COLO668 (cell line): ENCODE results near the gene GLYR1.
"Not testable (repeated sequence)": the region's sequence is repeated elsewhere in the genome, so short reads cannot be mapped to it uniquely, and the experiment has no call there.

Source experiments
- DNase-seq: peaks from one replicate; lab custom pipeline; 2025; ENCODE audit not compliant: unreplicated experiment; lab: John Stamatoyannopoulos, UW

The GLYR1 gene

DNA sequence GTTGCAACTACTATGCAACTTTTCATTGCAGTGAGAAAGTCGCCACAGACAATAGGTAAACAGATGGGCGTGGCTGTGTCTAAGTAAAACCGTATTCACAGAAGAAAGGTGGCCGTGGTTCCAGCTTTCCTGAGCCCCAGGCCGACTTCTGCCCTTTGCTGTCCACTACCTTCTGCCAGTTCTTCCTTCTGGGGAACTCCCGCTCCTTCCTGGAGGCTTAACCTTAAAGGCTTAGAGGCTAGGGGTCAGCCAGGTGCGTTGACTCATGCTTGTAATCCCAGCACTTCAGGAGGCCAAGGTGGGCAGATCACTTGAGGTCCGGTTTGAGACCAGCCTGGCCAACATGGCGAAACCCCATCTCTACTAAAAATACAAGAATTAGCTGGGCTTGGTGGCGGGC is 56.8 kb downstream of the GLYR1 start:
- no peak for DNase-seq

DNA sequence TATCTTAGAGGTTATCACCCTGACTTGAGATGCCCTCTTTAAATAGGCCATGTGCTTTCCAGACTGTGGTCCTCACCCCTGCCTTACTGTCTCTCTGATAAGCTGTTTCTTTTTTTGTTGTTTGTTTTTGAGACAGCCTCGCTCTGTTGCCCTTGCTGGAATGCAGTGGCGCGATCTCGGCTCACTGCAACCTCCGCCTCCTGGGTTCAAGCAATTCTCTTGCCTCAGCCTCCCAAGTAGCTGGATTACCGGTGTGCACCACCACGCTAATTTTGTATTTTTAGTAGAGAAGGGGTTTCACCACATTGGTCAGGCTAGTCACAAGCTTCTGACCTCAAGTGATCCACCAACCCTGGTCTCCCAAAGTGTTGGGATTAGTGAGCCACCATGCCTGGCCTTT is 58.2 kb downstream of the GLYR1 start:
- DNase-seq: no peak

DNA sequence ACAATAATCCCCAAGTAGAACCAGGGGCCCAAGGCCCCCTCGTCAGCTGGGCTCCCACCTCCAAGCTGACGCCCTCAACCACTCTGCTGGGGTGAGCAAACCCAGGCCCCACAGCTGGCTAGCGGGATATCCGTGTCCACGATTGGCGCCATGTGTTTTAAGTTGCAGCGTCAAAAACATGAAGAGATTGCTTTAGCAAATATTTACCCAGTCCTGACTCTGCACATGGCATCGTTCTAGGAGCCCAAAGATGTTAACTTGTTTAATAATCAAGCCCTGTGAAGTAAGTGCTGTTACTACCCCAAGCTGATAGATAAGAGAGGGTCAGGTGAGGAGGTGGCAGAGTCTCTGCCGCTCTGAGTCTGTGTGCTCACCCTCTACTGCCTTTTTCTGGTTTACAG is 58.6 kb downstream of the GLYR1 start:
- no peak for DNase-seq

- peak; percentile 5 for DNase-seq
Measured at GRCh38 chr16:4787627-4788482, 59.2 kb downstream of the GLYR1 start, which contains the start of gene SEPTIN12. Gene SEPTIN12 (minus strand): TSS chr16:4788345. CDS start chr16:4787645, 700 bp downstream.

GRCh38 chr16:4787068-4787467 is 60.0 kb downstream of the GLYR1 start:
- DNase-seq: no peak

GRCh38 chr16:4785758-4786433 is 61.2 kb downstream of the GLYR1 start:
- no peak for DNase-seq

DNA sequence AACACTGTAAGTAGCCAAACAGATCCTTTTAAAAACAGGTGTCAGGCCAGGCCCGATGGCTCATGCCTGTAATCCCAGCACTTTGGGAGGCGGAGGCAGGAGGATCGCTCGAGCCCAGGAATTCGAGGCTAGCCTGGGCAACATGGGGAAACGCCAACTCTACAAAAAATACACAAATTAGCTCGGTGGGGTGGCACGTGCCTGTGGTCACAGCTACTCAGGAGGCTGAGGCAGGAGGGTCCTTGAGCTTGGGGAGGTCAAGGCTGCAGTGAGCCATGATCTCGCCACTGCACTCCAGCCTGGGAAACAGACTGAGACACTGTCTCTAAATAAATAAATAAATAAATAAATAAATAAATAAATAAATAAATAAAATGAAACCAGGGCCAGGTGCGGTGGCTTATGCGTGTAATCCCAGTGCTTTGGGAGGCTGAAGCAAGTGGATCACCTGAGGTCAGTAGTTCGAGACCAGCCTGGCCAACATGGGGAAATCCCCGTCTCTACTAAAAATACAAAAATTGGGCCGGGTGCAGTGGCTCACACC is 62.6 kb downstream of the GLYR1 start:
- DNase-seq: not testable (repeated sequence)

DNA sequence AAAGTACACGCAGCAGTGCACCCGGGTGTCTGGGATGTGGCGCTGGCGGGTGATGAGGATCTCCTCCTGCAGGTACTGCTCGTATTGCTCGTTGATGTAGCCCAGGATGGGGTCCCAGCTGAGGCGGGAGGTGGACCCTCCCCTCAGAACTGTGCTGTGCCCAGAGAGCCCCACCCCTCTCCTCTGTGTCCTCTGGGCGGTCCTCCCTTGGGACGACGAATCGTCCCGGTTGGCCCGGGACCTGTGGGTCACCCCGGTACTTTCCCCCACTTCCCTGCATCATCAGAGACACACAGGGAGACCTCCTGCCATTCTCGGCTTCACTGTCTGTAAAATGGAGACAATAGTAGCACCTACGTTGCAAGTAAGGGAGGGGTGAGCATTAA is 63.1 kb downstream of the GLYR1 start:
- DNase-seq: no peak

DNA sequence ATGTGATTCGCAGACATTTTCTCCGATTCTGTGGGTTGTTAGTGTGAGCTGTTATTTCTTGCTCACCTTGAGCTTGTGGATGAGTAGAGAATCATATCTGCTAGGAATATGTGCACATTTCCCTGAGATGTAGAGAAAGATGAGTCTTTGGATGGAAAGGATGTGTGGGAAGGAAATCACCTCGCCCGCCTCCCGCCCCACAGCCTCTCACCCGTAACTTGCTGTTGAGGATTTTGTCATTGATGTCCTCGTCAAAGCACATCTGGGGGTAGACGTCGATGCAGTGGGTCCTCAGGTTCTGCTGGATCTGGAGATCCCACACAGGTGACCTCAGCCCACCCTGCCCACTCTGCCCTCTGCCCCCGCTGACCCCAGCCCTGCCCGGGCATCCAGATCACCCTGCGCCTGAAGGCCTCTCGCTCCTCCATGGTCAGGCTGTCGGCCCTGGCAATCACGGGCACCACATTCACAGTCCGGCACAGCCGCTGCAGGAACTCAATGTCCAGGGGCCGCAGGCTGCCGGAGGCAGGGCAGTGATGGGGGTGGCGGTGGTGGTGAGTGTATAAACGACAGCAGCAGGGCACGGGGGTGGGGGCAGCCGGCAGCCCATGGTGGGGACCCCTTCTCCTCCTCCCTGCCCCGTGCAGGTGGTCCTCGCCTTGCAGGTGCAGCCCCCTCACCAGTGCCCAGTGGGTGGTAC is 63.7 kb downstream of the GLYR1 start:
- no peak for DNase-seq

GRCh38 chr16:4780235-4780634 is 66.9 kb downstream of the GLYR1 start:
- no peak for DNase-seq

- DNase-seq: no peak
Measured at GRCh38 chr16:4778050-4778392, 69.1 kb downstream of the GLYR1 start.

DNA sequence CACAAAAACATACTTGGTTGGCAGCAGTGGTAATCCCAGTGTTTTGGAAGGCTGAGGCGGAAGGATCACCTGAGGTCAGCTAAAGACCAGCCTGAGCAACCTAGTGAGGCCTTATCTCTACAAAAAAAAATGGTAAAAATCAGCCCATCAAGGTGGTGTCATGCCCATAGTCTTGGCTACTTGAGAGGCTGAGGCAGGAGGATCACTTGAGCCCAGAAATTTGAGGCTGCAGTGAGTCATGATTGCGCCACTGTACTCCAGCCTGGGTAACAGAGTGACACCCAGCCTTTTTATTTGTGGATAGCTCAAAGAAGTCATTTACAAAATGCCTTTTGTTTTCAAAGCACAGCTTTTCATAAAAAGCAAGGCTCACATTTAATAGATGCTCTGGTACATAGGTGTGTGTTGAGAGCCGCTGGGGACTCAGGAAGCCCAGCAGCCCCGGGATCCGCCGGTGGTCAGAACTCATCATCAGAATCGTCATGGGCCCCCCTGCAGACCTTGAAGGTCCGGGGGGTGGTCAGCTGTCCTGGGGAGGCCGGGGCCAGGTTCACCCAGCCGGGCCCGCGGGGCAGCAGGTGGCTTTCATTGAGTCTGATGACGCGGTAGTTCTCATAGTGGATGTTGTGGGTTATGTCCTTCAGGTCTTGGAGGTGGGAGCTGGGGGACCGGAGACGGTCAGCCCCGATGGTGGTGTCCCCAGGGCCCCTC is 69.6 kb downstream of the GLYR1 start:
- DNase-seq: no peak

DNA sequence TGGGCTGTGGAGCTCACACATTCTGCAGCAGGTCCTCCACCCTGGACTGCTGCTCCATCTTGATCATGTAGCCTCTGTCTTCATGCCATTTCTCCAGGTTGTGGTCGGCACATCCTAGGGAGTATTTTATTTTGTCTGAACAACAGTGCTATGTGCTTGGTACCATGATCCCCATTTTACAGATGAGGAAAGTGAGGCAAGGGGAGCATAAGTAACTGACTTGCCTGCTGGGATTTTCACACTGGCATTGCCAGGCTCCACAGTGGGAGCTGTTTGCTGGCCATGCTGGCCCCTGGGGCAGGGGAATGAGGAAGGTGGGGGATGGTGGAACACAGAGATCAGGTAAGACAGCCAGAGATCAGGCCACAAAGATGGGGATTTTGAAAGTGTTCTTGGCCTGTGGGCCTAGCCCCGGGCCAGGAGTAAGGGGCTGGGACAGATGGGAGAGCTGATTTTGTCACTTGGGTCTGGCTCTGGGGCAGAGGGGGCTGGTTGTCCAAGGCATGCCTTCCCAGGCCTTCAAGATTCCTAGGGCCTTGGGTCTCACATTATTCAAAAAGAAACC is 70.9 kb downstream of the GLYR1 start:
- no peak for DNase-seq

- no peak for DNase-seq
Measured at GRCh38 chr16:4775005-4775404, 72.1 kb downstream of the GLYR1 start.

DNA sequence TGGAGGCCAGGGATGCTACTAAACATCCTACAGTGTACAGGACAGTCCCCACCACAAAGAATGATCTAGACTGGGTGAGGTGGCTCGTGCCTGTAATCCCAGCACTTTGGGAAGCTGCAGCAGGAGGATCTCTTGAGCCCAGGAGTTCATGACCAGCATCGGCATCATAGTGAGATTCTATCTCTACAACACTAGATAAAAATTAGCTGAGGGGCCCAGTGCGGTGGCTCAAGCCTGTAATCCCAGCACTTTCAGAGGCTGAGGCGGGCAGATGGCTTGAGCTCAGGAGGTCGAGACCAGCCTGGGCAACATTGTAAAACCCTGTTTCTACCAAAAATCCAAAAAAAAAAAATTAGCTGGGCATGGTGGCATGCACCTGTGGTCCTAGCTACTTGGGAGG is 74.7 kb downstream of the GLYR1 start:
- DNase-seq: no peak

DNA sequence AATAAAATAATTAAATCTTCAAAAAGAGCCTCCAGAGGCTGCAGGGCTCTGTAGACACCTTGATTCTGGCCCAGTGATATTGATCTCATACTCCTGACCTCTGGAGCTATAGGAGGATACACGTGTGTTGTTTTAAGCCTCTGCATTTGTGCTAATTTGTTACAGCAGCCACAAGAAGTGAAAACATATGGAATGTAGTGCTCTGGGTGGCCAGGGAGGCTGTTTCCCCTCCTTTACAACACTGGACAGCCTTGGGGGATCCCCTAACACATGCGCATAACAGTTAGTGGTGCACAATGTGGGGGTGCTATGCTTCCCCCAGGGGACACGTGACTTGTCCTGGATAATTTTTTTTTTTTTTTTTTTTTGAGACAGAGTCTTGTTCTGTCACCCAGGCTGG is 75.4 kb downstream of the GLYR1 start:
- no peak for DNase-seq

- peak; percentile 18 for DNase-seq
Measured at GRCh38 chr16:4769306-4769638, 77.8 kb downstream of the GLYR1 start.

GRCh38 chr16:4768549-4769305 is 78.4 kb downstream of the GLYR1 start:
- peak; percentile 92 for DNase-seq

DNA sequence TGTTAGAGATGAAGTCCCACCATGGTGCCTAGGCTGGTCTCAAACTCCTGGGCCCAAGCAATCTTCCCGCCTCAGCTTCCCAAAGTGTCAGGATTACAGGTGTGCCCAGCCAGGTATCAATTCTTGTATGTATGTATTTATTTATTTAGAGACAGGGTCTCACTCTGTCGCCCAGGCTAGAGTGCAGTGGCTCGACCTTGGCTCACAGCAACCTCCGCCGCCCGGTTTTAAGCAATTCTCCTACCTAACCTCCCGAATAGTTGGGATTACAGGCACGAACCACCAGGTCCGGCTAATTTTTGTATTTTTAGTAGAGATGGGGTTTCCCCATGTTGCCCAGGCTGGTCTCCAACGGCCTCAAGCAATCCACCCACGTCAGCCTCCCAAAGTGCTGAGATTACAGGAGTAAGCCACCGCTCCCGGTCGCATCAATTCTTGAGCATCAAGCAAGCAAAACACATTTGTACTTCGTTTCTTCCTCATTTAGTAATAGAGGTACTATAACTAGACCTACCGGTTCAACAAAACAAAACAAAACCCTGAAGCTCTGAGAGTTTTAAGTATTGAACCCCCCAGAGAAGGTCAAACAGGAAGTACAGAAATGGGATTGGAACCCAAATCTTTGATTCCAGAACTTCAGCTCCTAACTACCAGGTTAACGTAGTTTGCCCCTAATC is 79.1 kb downstream of the GLYR1 start:
- peak; percentile 19 for DNase-seq
